C4-2B (cell line): Measurements from ENCODE around the gene SLC7A6.

Source experiments
- CTCF ChIP-seq: fragments of 450-650 bp; conservative IDR thresholded peaks from 2 replicates; pipeline ENCODE4 v1.5.1; 2017; ENCODE audit warnings: mild to moderate bottlenecking
- ZFX ChIP-seq: fragments of 450-650 bp; IDR thresholded peaks from 2 replicates; pipeline ENCODE4 v1.6.1; 2017

- TF ChIP-seq CTCF (no peak), ZFX (no peak)
Observed at GRCh38 chr16:68242085-68242484, 22.2 kb upstream of the SLC7A6 start.
